Measurements from ENCODE around the gene ADGRL1. TPM values are rescaled to one million over a fixed set of nuclear protein-coding genes. Genes with fewer than 3 reads are reported as not detected.

The ADGRL1 gene
- total RNA-seq, 4 donors from 2014 or later, result 18.5 to 56.3 (median 46.2) TPM

DNA sequence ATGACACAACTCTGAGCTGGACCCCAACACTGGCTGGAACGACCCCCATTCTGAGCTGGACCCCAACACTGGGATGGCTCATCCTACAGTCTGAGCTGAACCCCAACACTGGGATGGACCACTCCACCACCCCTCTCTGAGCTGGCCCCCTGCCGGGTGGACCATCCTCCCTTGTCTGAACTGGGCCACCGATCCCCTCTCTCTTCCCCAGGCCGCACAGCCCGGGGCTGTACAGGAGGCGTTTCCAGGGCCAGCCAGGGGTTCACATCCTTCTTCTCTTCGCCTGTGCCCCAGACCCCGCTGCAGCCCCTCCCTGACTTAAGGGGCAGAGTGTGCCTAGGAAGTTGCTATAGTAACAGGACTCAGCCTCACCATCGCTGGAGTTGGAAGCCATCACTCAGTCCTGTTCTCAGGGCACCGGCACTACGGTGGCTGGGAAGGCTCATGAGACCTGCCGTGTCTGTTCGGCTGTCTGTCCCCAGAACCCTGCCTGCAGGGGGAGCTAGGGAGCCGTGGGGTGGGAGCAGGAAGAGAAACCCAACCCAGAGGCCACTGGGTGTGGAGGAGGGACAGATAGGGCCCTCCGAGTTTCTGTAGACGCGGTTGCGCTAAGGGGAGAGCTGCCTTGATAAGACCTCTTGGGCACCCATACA, 92.1 kb downstream of the ADGRL1 start:
- Histone ChIP-seq H3K4me3 (replicated peaks in 1 of 3) (no peak overlapping the region), H3K27ac (peak overlapping the region in 2 of 3 donors; percentile 76), H3K4me1 (peaks cover 34 to 51% of the 10 kb centered on the region in 2 donors), H3K9me3 (no peaks in the 10 kb centered on the region), H3K27me3 (no peaks in the 10 kb centered on the region), H3K36me3 (no peaks in the 10 kb centered on the region)
- 88 to 90% methylated on average over 18 of the region's 18 CpGs for WGBS, 2 donors
- no peak for DNase-seq
- TF ChIP-seq POLR2A (IDR thresholded peaks at IDR 0.05), result no peak
- TF ChIP-seq, protein P1, sequence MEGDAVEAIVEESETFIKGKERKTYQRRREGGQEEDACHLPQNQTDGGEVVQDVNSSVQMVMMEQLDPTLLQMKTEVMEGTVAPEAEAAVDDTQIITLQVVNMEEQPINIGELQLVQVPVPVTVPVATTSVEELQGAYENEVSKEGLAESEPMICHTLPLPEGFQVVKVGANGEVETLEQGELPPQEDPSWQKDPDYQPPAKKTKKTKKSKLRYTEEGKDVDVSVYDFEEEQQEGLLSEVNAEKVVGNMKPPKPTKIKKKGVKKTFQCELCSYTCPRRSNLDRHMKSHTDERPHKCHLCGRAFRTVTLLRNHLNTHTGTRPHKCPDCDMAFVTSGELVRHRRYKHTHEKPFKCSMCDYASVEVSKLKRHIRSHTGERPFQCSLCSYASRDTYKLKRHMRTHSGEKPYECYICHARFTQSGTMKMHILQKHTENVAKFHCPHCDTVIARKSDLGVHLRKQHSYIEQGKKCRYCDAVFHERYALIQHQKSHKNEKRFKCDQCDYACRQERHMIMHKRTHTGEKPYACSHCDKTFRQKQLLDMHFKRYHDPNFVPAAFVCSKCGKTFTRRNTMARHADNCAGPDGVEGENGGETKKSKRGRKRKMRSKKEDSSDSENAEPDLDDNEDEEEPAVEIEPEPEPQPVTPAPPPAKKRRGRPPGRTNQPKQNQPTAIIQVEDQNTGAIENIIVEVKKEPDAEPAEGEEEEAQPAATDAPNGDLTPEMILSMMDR (IDR thresholded peaks at IDR 0.05), result no peak
- intact Hi-C loops (cut with DNase I), result no loop called here

DNA sequence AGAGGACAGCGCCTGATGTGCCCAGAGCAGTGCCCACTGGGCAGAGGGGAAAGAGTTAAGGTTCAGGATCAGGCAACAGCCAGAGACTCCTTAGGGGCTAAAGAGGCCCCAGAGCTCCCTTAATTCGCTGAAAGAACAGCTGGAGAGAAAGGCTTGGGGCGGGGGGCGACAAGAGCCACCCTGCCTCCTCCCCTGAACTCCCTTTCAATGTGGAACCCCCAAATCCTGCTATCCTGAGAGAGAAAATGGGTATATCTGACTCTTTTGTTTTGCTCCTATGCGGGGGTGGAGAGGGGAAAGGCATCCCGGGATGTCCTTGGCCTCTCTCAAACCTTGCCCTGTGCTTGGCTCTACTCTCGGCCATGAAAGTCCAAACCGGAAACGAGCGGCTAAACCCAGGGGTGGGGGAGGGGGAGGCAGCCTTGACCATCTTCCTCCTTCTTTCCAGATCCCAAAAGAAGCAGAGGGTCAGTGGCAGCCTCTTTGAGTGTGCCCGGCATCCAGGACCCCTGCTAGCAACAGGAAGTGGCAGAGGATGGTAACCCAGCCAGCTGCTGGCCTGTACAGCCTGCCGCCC, 93.1 kb downstream of the ADGRL1 start:
- Histone ChIP-seq H3K27ac (peak overlapping the region; percentile 57 to 76 (median 76)), H3K36me3 (no peaks in the 10 kb centered on the region), H3K4me3 (replicated peaks in 1 of 3) (no peak overlapping the region), H3K27me3 (no peaks in the 10 kb centered on the region), H3K4me1 (peaks cover 27 to 44% of the 10 kb centered on the region in 2 donors), H3K9me3 (no peaks in the 10 kb centered on the region)
- intact Hi-C loops (cut with DNase I), result no loop called here
- TF ChIP-seq POLR2A (IDR thresholded peaks at IDR 0.05), result no peak
- TF ChIP-seq, protein P1 (IDR thresholded peaks at IDR 0.05), result no peak
- 37 to 50% methylated on average over 9 to 12 of the region's 12 CpGs for WGBS, 2 donors
- DNase-seq, result peak in 1 of 2 donors; percentile 20

DNA sequence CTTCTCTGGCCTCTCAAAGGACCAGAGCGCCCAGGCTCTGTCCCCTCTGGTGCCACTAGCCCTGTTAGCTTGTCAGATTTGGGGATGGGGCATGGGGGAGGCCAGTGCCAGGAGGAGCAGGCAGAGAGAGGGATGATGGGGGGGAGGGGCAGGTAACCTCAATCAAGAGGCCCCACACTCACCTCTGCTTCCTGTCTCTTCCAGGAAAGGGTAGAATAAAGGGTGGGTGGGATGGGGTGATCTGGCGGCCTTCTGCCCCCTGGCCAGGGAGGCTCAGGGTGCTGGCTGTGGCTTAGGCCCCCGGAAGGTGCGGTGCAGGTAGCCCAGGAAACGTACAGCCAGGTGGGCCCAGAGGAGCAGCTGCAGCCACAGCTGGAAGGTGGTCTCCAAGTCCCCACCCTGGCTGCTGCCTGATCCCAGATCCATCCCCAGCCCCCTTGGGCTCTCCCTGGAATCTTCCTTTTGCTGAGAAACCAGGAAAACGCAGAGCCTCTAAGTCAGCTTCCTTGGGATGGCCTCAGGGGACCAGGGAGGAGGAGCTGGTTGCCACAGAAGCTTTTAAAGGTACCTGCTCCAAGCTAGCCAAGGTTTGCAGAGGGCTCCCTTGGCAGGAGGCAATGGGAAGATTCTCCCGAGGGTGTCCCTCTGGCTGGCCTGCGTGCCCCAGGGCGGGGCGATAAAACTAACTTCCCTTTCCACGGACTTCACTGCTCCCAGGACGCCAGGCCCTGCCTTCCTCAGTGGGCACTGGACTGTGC, 93.7 kb downstream of the ADGRL1 start:
- TF ChIP-seq POLR2A (IDR thresholded peaks at IDR 0.05), result no peak
- TF ChIP-seq, protein P1 (IDR thresholded peaks at IDR 0.05), result no peak
- Histone ChIP-seq H3K27me3 (no peaks in the 10 kb centered on the region), H3K27ac (peak overlapping the region; percentile 4 to 76 (median 76)), H3K4me1 (peaks cover 27 to 44% of the 10 kb centered on the region in 2 donors), H3K9me3 (no peaks in the 10 kb centered on the region), H3K4me3 (replicated peaks in 1 of 3) (no peak overlapping the region), H3K36me3 (no peaks in the 10 kb centered on the region)
- WGBS, 2 donors, result 54 to 68% methylated on average over 9 to 12 of the region's 12 CpGs
- no peak for DNase-seq
- intact Hi-C loops (cut with DNase I), result no loop called here

DNA sequence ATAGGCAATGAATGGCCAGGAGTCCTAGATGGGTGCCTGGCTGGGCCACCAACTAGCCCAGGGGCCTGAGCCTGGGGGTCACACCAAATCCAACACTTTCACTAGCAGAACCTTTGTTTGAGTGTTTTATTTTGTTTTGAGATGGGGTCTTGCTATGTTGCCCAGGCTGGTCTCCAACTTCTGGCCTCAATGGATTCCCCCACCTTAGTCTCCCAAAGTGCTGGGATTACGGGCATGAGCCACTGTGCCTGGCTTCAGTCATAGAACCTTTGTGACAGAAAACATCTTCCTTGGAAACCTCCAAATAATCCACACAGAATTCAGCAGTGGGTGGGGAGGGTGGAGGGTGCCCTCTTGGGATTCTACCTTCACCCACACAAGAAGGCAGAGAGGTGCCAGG, 94.5 kb downstream of the ADGRL1 start:
- Histone ChIP-seq H3K27me3 (no peaks in the 10 kb centered on the region), H3K4me3 (replicated peaks in 1 of 3) (no peak overlapping the region), H3K9me3 (no peaks in the 10 kb centered on the region), H3K27ac (peak overlapping the region in 1 of 3 donors; percentile 76), H3K4me1 (peaks cover 24 to 41% of the 10 kb centered on the region in 2 donors), H3K36me3 (peaks cover 0 to 6% of the 10 kb centered on the region in 2 donors)
- 100% methylated on average over 1 of the region's 1 CpG for WGBS, 2 donors
- no peak for DNase-seq
- TF ChIP-seq POLR2A (IDR thresholded peaks at IDR 0.05), result no peak
- TF ChIP-seq, protein P1 (IDR thresholded peaks at IDR 0.05), result no peak
- intact Hi-C loops (cut with DNase I), result no loop called here

All from thyroid gland (tissue), 4 donors.